ENCODE results near the gene SH3RF1.

SH3RF1 gene

GRCh38 chr4:169270810-169271691 lies at the start of gene SH3RF1:
Gene SH3RF1 (minus strand): TSS chr4:169270956. CDS start chr4:169269212, 1,744 bp downstream.
- H3K4me3 ChIP-seq (ENCODE audit: low read length): peak within 1 kb of the TSS; percentile 84
- H3K9me3 ChIP-seq (ENCODE audit: control insufficient read depth, low read length): no peaks in the 10 kb centered on the region
- H3K27me3 ChIP-seq (ENCODE audit: control insufficient read depth, insufficient read depth, low read length): no peaks in the 10 kb centered on the region
- no peaks in the 10 kb centered on the region for H3K36me3 ChIP-seq (ENCODE audit: control insufficient read depth, insufficient read depth, low read length)
- H3K4me1 ChIP-seq (ENCODE audit: control insufficient read depth, insufficient read depth, low read length): peaks cover 18% of the 10 kb centered on the region
- H3K9ac ChIP-seq (ENCODE audit: low read length): peak within 1 kb of the TSS; percentile 94

GRCh38 chr4:169315530-169316343 lies 45.0 kb upstream of the SH3RF1 start:
- H3K27me3 ChIP-seq (ENCODE audit: control insufficient read depth, insufficient read depth, low read length): no peaks in the 10 kb centered on the region
- H3K4me1 ChIP-seq (ENCODE audit: control insufficient read depth, insufficient read depth, low read length): peaks cover 44% of the 10 kb centered on the region
- no peaks in the 10 kb centered on the region for H3K36me3 ChIP-seq (ENCODE audit: control insufficient read depth, insufficient read depth, low read length)
- H3K9me3 ChIP-seq (ENCODE audit: control insufficient read depth, low read length): no peaks in the 10 kb centered on the region
- no peak overlapping the region for H3K9ac ChIP-seq (ENCODE audit: low read length)
- H3K4me3 ChIP-seq (ENCODE audit: low read length): no peak overlapping the region

GRCh38 chr4:169314906-169315305 lies 44.1 kb upstream of the SH3RF1 start:
- Histone ChIP-seq H3K36me3 (ENCODE audit: control insufficient read depth, insufficient read depth, low read length) (no peaks in the 10 kb centered on the region), H3K4me1 (ENCODE audit: control insufficient read depth, insufficient read depth, low read length) (peaks cover 44% of the 10 kb centered on the region), H3K9ac (ENCODE audit: low read length) (no peak overlapping the region), H3K4me3 (ENCODE audit: low read length) (no peak overlapping the region), H3K9me3 (ENCODE audit: control insufficient read depth, low read length) (no peaks in the 10 kb centered on the region), H3K27me3 (ENCODE audit: control insufficient read depth, insufficient read depth, low read length) (no peaks in the 10 kb centered on the region)

GRCh38 chr4:169313732-169314131 lies 43.0 kb upstream of the SH3RF1 start:
- Histone ChIP-seq H3K27me3 (ENCODE audit: control insufficient read depth, insufficient read depth, low read length) (no peaks in the 10 kb centered on the region), H3K9me3 (ENCODE audit: control insufficient read depth, low read length) (no peaks in the 10 kb centered on the region), H3K4me3 (ENCODE audit: low read length) (no peak overlapping the region), H3K9ac (ENCODE audit: low read length) (no peak overlapping the region), H3K36me3 (ENCODE audit: control insufficient read depth, insufficient read depth, low read length) (no peaks in the 10 kb centered on the region), H3K4me1 (ENCODE audit: control insufficient read depth, insufficient read depth, low read length) (peaks cover 48% of the 10 kb centered on the region)

GRCh38 chr4:169312690-169313422 lies 42.1 kb upstream of the SH3RF1 start:
- H3K9ac ChIP-seq (ENCODE audit: low read length): no peak overlapping the region
- H3K4me1 ChIP-seq (ENCODE audit: control insufficient read depth, insufficient read depth, low read length): peaks cover 55% of the 10 kb centered on the region
- no peaks in the 10 kb centered on the region for H3K9me3 ChIP-seq (ENCODE audit: control insufficient read depth, low read length)
- no peak overlapping the region for H3K4me3 ChIP-seq (ENCODE audit: low read length)
- no peaks in the 10 kb centered on the region for H3K27me3 ChIP-seq (ENCODE audit: control insufficient read depth, insufficient read depth, low read length)
- no peaks in the 10 kb centered on the region for H3K36me3 ChIP-seq (ENCODE audit: control insufficient read depth, insufficient read depth, low read length)

GRCh38 chr4:169311643-169312365 lies 41.0 kb upstream of the SH3RF1 start:
- Histone ChIP-seq H3K9me3 (ENCODE audit: control insufficient read depth, low read length) (no peaks in the 10 kb centered on the region), H3K9ac (ENCODE audit: low read length) (peak overlapping the region; percentile 22), H3K4me1 (ENCODE audit: control insufficient read depth, insufficient read depth, low read length) (peaks cover 65% of the 10 kb centered on the region), H3K27me3 (ENCODE audit: control insufficient read depth, insufficient read depth, low read length) (no peaks in the 10 kb centered on the region), H3K4me3 (ENCODE audit: low read length) (no peak overlapping the region), H3K36me3 (ENCODE audit: control insufficient read depth, insufficient read depth, low read length) (no peaks in the 10 kb centered on the region)

- no peaks in the 10 kb centered on the region for H3K36me3 ChIP-seq (ENCODE audit: control insufficient read depth, insufficient read depth, low read length)
- no peaks in the 10 kb centered on the region for H3K9me3 ChIP-seq (ENCODE audit: control insufficient read depth, low read length)
- H3K27me3 ChIP-seq (ENCODE audit: control insufficient read depth, insufficient read depth, low read length): no peaks in the 10 kb centered on the region
- no peak overlapping the region for H3K9ac ChIP-seq (ENCODE audit: low read length)
- H3K4me1 ChIP-seq (ENCODE audit: control insufficient read depth, insufficient read depth, low read length): peaks cover 58% of the 10 kb centered on the region
- H3K4me3 ChIP-seq (ENCODE audit: low read length): no peak overlapping the region
Measured at GRCh38 chr4:169309326-169309967, 38.7 kb upstream of the SH3RF1 start.

- peaks cover 48% of the 10 kb centered on the region for H3K4me1 ChIP-seq (ENCODE audit: control insufficient read depth, insufficient read depth, low read length)
- H3K9me3 ChIP-seq (ENCODE audit: control insufficient read depth, low read length): no peaks in the 10 kb centered on the region
- no peak overlapping the region for H3K9ac ChIP-seq (ENCODE audit: low read length)
- no peaks in the 10 kb centered on the region for H3K27me3 ChIP-seq (ENCODE audit: control insufficient read depth, insufficient read depth, low read length)
- H3K36me3 ChIP-seq (ENCODE audit: control insufficient read depth, insufficient read depth, low read length): no peaks in the 10 kb centered on the region
- no peak overlapping the region for H3K4me3 ChIP-seq (ENCODE audit: low read length)
Measured at GRCh38 chr4:169307576-169307975, 36.8 kb upstream of the SH3RF1 start.

GRCh38 chr4:169305651-169306050 lies 34.9 kb upstream of the SH3RF1 start:
- Histone ChIP-seq H3K9me3 (ENCODE audit: control insufficient read depth, low read length) (no peaks in the 10 kb centered on the region), H3K27me3 (ENCODE audit: control insufficient read depth, insufficient read depth, low read length) (no peaks in the 10 kb centered on the region), H3K36me3 (ENCODE audit: control insufficient read depth, insufficient read depth, low read length) (no peaks in the 10 kb centered on the region), H3K4me1 (ENCODE audit: control insufficient read depth, insufficient read depth, low read length) (peaks cover 38% of the 10 kb centered on the region), H3K4me3 (ENCODE audit: low read length) (no peak overlapping the region), H3K9ac (ENCODE audit: low read length) (no peak overlapping the region)

GRCh38 chr4:169305173-169305572 lies 34.4 kb upstream of the SH3RF1 start:
- Histone ChIP-seq H3K36me3 (ENCODE audit: control insufficient read depth, insufficient read depth, low read length) (no peaks in the 10 kb centered on the region), H3K9me3 (ENCODE audit: control insufficient read depth, low read length) (no peaks in the 10 kb centered on the region), H3K27me3 (ENCODE audit: control insufficient read depth, insufficient read depth, low read length) (no peaks in the 10 kb centered on the region), H3K4me1 (ENCODE audit: control insufficient read depth, insufficient read depth, low read length) (peaks cover 38% of the 10 kb centered on the region), H3K4me3 (ENCODE audit: low read length) (no peak overlapping the region), H3K9ac (ENCODE audit: low read length) (no peak overlapping the region)

GRCh38 chr4:169295822-169296221 lies 25.1 kb upstream of the SH3RF1 start:
- Histone ChIP-seq H3K27me3 (ENCODE audit: control insufficient read depth, insufficient read depth, low read length) (no peaks in the 10 kb centered on the region), H3K4me3 (ENCODE audit: low read length) (no peak overlapping the region), H3K9ac (ENCODE audit: low read length) (no peak overlapping the region), H3K36me3 (ENCODE audit: control insufficient read depth, insufficient read depth, low read length) (no peaks in the 10 kb centered on the region), H3K4me1 (ENCODE audit: control insufficient read depth, insufficient read depth, low read length) (no peaks in the 10 kb centered on the region), H3K9me3 (ENCODE audit: control insufficient read depth, low read length) (no peaks in the 10 kb centered on the region)

All from mucosa of stomach (tissue), 1 donor.